DND-41 (cell line): ENCODE results near the gene CLDN24.

Source experiments
- ATAC-seq: fragments of 200-7000 bp; cut with Tn5 transposase; 3 replicates; pipeline ENCODE4 v1.9.1; 2021; ENCODE audit warnings: low read depth; ENCODE audit not compliant: insufficient read depth
- DNase-seq: peaks from one replicate; pipeline ENCODE4 v3.0.0-alpha.2; 2020
- H2AFZ ChIP-seq: 2 replicates; pipeline ENCODE4 v1.6.0; 2012; ENCODE audit warnings: low read depth, low read length
- H3K27ac ChIP-seq: 2 replicates; pipeline ENCODE4 v1.5.1; 2012; ENCODE audit warnings: low read length, inconsistent platforms
- H3K27me3 ChIP-seq: fragments of 200-600 bp; sonication (generic); 2 replicates; pipeline ENCODE4 v1.6.0; 2012; ENCODE audit warnings: low read length, mild to moderate bottlenecking, inconsistent platforms; ENCODE audit not compliant: insufficient read depth, poor library complexity
- H3K36me3 ChIP-seq: 2 replicates; pipeline ENCODE4 v1.5.1; 2012; ENCODE audit warnings: low read length, inconsistent platforms; ENCODE audit not compliant: insufficient read depth
- H3K4me1 ChIP-seq: 2 replicates; pipeline ENCODE4 v1.5.1; 2012; ENCODE audit warnings: mild to moderate bottlenecking, low read length; ENCODE audit not compliant: insufficient read depth
- H3K4me2 ChIP-seq: 2 replicates; pipeline ENCODE4 v1.6.0; 2012; ENCODE audit warnings: mild to moderate bottlenecking, moderate library complexity, low read length, inconsistent platforms; ENCODE audit not compliant: insufficient read depth
- H3K4me3 ChIP-seq, 2 experiments: fragments of 200-600 bp in 1 of 2; shearing (Covaris generic) in 1 of 2; 2 replicates each; pipeline ENCODE4 v1.5.1; 2012 to 2016; ENCODE audit warnings: inconsistent platforms in 2 of 2, low read length in 2 of 2, mild to moderate bottlenecking in 2 of 2, low read depth in 1 of 2, moderate library complexity in 1 of 2
- H3K79me2 ChIP-seq: 2 replicates; pipeline ENCODE4 v1.6.0; 2012; ENCODE audit warnings: low read length, inconsistent platforms; ENCODE audit not compliant: insufficient read depth
- H3K9ac ChIP-seq: 2 replicates; pipeline ENCODE4 v1.6.0; 2012; ENCODE audit warnings: low read depth, mild to moderate bottlenecking, inconsistent platforms, low read length, moderate library complexity
- H3K9me3 ChIP-seq: 2 replicates; pipeline ENCODE4 v1.5.1; 2012; ENCODE audit warnings: low read length, moderate library complexity, mild to moderate bottlenecking, inconsistent platforms; ENCODE audit not compliant: insufficient read depth, severe bottlenecking
- H4K20me1 ChIP-seq: 2 replicates; pipeline ENCODE4 v1.6.0; 2012; ENCODE audit warnings: low read length; ENCODE audit not compliant: insufficient read depth
- EZH2 ChIP-seq: IDR thresholded peaks from 3 replicates; pipeline ENCODE4 v1.6.1; 2012; ENCODE audit warnings: borderline replicate concordance, low read depth, mild to moderate bottlenecking, moderate library complexity, low read length, inconsistent platforms; ENCODE audit not compliant: severe bottlenecking
- TF ChIP-seq, protein P1 (sequence below): IDR thresholded peaks from 2 replicates; pipeline ENCODE4 v1.5.1; 2012; ENCODE audit warnings: borderline replicate concordance, low read length, moderate library complexity, mild to moderate bottlenecking; ENCODE audit not compliant: poor library complexity, severe bottlenecking; ENCODE audit errors: extremely low read depth

CLDN24 gene

GRCh38 chr4:183352546-183352945 is 30.3 kb upstream of the CLDN24 start:
- Histone ChIP-seq H3K36me3 (no peaks in the 10 kb centered on the region), H3K27ac (no peak overlapping the region), H3K4me2 (no peak overlapping the region), H3K27me3 (no peaks in the 10 kb centered on the region), H4K20me1 (no peaks in the 10 kb centered on the region), H3K4me3 (no peak overlapping the region), H2AFZ (no peak overlapping the region), H3K9me3 (no peaks in the 10 kb centered on the region), H3K9ac (no peak overlapping the region), H3K4me1 (no peaks in the 10 kb centered on the region), H3K79me2 (no peaks in the 10 kb centered on the region)
- ATAC-seq = no peak
- DNase-seq = no peak
- no peak for TF ChIP-seq EZH2
- TF ChIP-seq, protein P1, sequence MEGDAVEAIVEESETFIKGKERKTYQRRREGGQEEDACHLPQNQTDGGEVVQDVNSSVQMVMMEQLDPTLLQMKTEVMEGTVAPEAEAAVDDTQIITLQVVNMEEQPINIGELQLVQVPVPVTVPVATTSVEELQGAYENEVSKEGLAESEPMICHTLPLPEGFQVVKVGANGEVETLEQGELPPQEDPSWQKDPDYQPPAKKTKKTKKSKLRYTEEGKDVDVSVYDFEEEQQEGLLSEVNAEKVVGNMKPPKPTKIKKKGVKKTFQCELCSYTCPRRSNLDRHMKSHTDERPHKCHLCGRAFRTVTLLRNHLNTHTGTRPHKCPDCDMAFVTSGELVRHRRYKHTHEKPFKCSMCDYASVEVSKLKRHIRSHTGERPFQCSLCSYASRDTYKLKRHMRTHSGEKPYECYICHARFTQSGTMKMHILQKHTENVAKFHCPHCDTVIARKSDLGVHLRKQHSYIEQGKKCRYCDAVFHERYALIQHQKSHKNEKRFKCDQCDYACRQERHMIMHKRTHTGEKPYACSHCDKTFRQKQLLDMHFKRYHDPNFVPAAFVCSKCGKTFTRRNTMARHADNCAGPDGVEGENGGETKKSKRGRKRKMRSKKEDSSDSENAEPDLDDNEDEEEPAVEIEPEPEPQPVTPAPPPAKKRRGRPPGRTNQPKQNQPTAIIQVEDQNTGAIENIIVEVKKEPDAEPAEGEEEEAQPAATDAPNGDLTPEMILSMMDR = no peak

DNA sequence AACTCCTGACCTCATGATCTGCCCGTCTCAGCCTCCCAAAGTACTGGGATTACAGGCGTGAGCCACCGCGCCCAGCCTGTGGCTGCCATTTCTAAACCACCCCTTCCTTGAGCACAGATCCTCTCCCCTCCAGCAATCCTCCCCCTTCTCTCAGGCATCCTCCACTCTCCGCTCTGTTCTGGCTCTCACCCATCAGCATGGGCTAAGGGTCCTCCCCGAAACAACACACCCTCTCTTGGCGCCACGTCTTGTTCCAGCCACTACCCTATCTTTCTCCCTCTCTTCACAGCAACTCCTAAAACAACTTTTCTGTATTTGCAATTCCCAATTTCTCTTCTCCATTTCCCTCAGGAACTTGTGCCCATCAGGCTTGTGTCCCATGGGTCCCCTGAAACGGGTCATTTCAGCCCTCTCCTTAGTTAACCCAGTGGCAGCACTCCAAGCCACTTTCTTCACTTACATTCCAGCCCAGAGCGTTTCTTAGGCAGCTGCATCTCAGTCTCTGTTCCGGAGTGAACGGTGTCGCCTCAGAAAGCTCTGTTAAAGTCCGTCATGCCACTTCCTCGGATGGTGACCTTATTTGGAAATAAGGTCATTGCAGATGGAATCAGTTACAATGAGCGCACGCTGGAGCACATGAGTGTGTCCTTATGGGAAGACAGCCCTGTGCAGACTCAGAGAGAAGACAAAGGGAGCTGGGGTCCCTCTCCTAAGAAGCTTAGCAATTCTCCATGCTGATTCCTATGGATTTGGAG is 28.3 kb upstream of the CLDN24 start:
- ATAC-seq (no peak), DNase-seq (no peak)
- Histone ChIP-seq H3K36me3 (no peaks in the 10 kb centered on the region), H3K4me3 (no peak overlapping the region), H2AFZ (no peak overlapping the region), H4K20me1 (no peaks in the 10 kb centered on the region), H3K27ac (no peak overlapping the region), H3K79me2 (no peaks in the 10 kb centered on the region), H3K9ac (no peak overlapping the region), H3K27me3 (no peaks in the 10 kb centered on the region), H3K4me2 (no peak overlapping the region), H3K4me1 (no peaks in the 10 kb centered on the region), H3K9me3 (no peaks in the 10 kb centered on the region)
- TF ChIP-seq EZH2 = no peak
- TF ChIP-seq, protein P1 = no peak

GRCh38 chr4:183349673-183350072 is 27.4 kb upstream of the CLDN24 start:
- Histone ChIP-seq H3K4me3 (no peak overlapping the region), H3K9ac (no peak overlapping the region), H3K4me1 (no peaks in the 10 kb centered on the region), H4K20me1 (no peaks in the 10 kb centered on the region), H3K4me2 (no peak overlapping the region), H2AFZ (no peak overlapping the region), H3K27ac (no peak overlapping the region), H3K36me3 (no peaks in the 10 kb centered on the region), H3K79me2 (no peaks in the 10 kb centered on the region), H3K9me3 (no peaks in the 10 kb centered on the region), H3K27me3 (no peaks in the 10 kb centered on the region)
- ATAC-seq = no peak
- no peak for TF ChIP-seq EZH2
- TF ChIP-seq, protein P1 = no peak
- DNase-seq = no peak
